Esophagus (tissue), 2 donors: ENCODE measurements around the gene TMED9. TPM values are rescaled to one million over a fixed set of nuclear protein-coding genes. Genes with fewer than 3 reads are reported as not detected.

Source experiments
- H3K27ac ChIP-seq, 2 donors: one replicate each; pipeline ENCODE4 v1.5.1; 2013; ENCODE audit warnings: low read depth in 2 of 2, mild to moderate bottlenecking in 2 of 2, inconsistent platforms in 1 of 2, low read length in 1 of 2, moderate library complexity in 1 of 2
- H3K27me3 ChIP-seq, 2 donors: one replicate each; pipeline ENCODE4 v1.6.1; 2013; ENCODE audit warnings: low read length in 2 of 2, control low read depth in 1 of 2, mild to moderate bottlenecking in 1 of 2; ENCODE audit not compliant: insufficient read depth in 2 of 2, control insufficient read depth in 1 of 2
- H3K36me3 ChIP-seq, 2 donors: one replicate each; pipeline ENCODE4 v1.6.1; 2013; ENCODE audit warnings: low read length in 1 of 2; ENCODE audit not compliant: control insufficient read depth in 2 of 2, insufficient read depth in 2 of 2
- H3K4me1 ChIP-seq, 2 donors: one replicate each; pipeline ENCODE4 v1.6.1; 2013; ENCODE audit warnings: low read length in 1 of 2; ENCODE audit not compliant: control insufficient read depth in 2 of 2, insufficient read depth in 2 of 2
- H3K4me3 ChIP-seq, 2 donors: one replicate each; pipeline ENCODE4 v1.5.1; 2013; ENCODE audit warnings: low read length in 2 of 2, mild to moderate bottlenecking in 2 of 2, low read depth in 1 of 2, moderate library complexity in 1 of 2
- H3K9me3 ChIP-seq, 2 donors: one replicate each; pipeline ENCODE4 v1.6.1; 2013; ENCODE audit warnings: mild to moderate bottlenecking in 2 of 2, low read depth in 1 of 2, low read length in 1 of 2, moderate library complexity in 1 of 2; ENCODE audit not compliant: control insufficient read depth in 2 of 2, insufficient read depth in 1 of 2
- WGBS, 2 donors: extraction: QIAGEN DNeasy Blood & Tissue Kit; methylation state at CpG; one replicate each; pipeline ENCODE4 v1.1.7; 2013; 5-methylcytosine and 5-hydroxymethylcytosine counted together
- polyA plus RNA-seq, 2 donors: library from polyadenylated mRNA; stranded (reverse); fragments of 200-250 nt; gene quantifications; one replicate each; pipeline ENCODE4 v1.2.3, GENCODE V29; 2013
- donor health status: healthy with polysubstance abuse.
- donor health status: Bipolar disorder and iron deficiency.

The TMED9 gene
- polyA plus RNA-seq, 2 donors, result 72.8 to 146 TPM

GRCh38 chr5:177595026-177595585 lies 3.1 kb downstream of the TMED9 start:
- peaks cover 19 to 33% of the 10 kb centered on the region in 2 donors for H3K36me3 ChIP-seq
- H3K9me3 ChIP-seq, result no peaks in the 10 kb centered on the region
- no peaks in the 10 kb centered on the region for H3K27me3 ChIP-seq
- 92 to 96% methylated on average over 8 of the region's 8 CpGs for WGBS, 2 donors
- peaks cover 0 to 3% of the 10 kb centered on the region in 2 donors for H3K4me1 ChIP-seq
- H3K27ac ChIP-seq, result no peak overlapping the region
- no peak overlapping the region for H3K4me3 ChIP-seq

GRCh38 chr5:177595991-177596774 lies 4.2 kb downstream of the TMED9 start:
- Histone ChIP-seq H3K4me1 (peaks cover 4 to 8% of the 10 kb centered on the region in 2 donors), H3K27ac (no peak overlapping the region), H3K27me3 (no peaks in the 10 kb centered on the region), H3K9me3 (no peaks in the 10 kb centered on the region), H3K4me3 (no peak overlapping the region), H3K36me3 (peaks cover 19 to 33% of the 10 kb centered on the region in 2 donors)
- 93 to 100% methylated on average over 2 of the region's 2 CpGs for WGBS, 2 donors

- Histone ChIP-seq H3K36me3 (peaks cover 19 to 33% of the 10 kb centered on the region in 2 donors), H3K9me3 (no peaks in the 10 kb centered on the region), H3K27ac (no peak overlapping the region), H3K4me3 (no peak overlapping the region), H3K27me3 (no peaks in the 10 kb centered on the region), H3K4me1 (peaks cover 4 to 12% of the 10 kb centered on the region in 2 donors)
- 93 to 98% methylated on average over 2 of the region's 2 CpGs for whole genome bisulfite sequencing, 2 donors
Measured at GRCh38 chr5:177596775-177597238, 4.8 kb downstream of the TMED9 start.

GRCh38 chr5:177598477-177598876 lies 6.5 kb downstream of the TMED9 start:
- H3K9me3 ChIP-seq, result no peaks in the 10 kb centered on the region
- H3K27ac ChIP-seq, result no peak overlapping the region
- WGBS, 2 donors, result 41 to 43% methylated on average over 5 of the region's 5 CpGs
- peaks cover 18 to 31% of the 10 kb centered on the region in 2 donors for H3K36me3 ChIP-seq
- no peaks in the 10 kb centered on the region for H3K27me3 ChIP-seq
- peaks cover 4 to 15% of the 10 kb centered on the region in 2 donors for H3K4me1 ChIP-seq
- H3K4me3 ChIP-seq, result no peak overlapping the region

GRCh38 chr5:177599731-177600507 lies 7.9 kb downstream of the TMED9 start, which contains the start of gene B4GALT7:
Gene B4GALT7 (plus strand): TSS chr5:177600132. CDS start chr5:177600211, 79 bp downstream.
- no peaks in the 10 kb centered on the region for H3K9me3 ChIP-seq
- no peaks in the 10 kb centered on the region for H3K27me3 ChIP-seq
- peaks cover 8 to 23% of the 10 kb centered on the region in 2 donors for H3K36me3 ChIP-seq
- 0 to 1% methylated on average over 57 to 86 of the region's 86 CpGs for WGBS, 2 donors
- H3K4me1 ChIP-seq, result peaks cover 4 to 14% of the 10 kb centered on the region in 2 donors
- H3K27ac ChIP-seq, result peak within 1 kb of the TSS; percentile 91 to 95
- H3K4me3 ChIP-seq, result peak within 1 kb of the TSS; percentile 87 to 90

GRCh38 chr5:177600508-177601018 lies 8.6 kb downstream of the TMED9 start:
- H3K4me1 ChIP-seq, result peaks cover 4 to 14% of the 10 kb centered on the region in 2 donors

GRCh38 chr5:177601126-177601525 lies 9.1 kb downstream of the TMED9 start:
- Histone ChIP-seq H3K27ac (no peak overlapping the region), H3K9me3 (no peaks in the 10 kb centered on the region), H3K27me3 (no peaks in the 10 kb centered on the region), H3K36me3 (peaks cover 3 to 16% of the 10 kb centered on the region in 2 donors), H3K4me1 (peaks cover 4 to 14% of the 10 kb centered on the region in 2 donors), H3K4me3 (peak overlapping the region in 1 of 2 donors; percentile 87)
- 87 to 88% methylated on average over 11 of the region's 11 CpGs for WGBS, 2 donors

More at GRCh38 chr5:177600508-177601018, 8.6 kb downstream of the TMED9 start:
- Histone ChIP-seq H3K36me3 (peaks cover 3 to 21% of the 10 kb centered on the region in 2 donors), H3K9me3 (no peaks in the 10 kb centered on the region), H3K27ac (peak overlapping the region; percentile 91 to 95), H3K27me3 (no peaks in the 10 kb centered on the region), H3K4me3 (peak overlapping the region; percentile 87 to 90)
- 4% methylated on average over 16 of the region's 16 CpGs for WGBS, 2 donors

GRCh38 chr5:177601577-177602457 lies 9.8 kb downstream of the TMED9 start:
- H3K9me3 ChIP-seq, result no peaks in the 10 kb centered on the region
- 78 to 79% methylated on average over 13 of the region's 13 CpGs for WGBS, 2 donors
- peaks cover 4 to 14% of the 10 kb centered on the region in 2 donors for H3K4me1 ChIP-seq
- no peaks in the 10 kb centered on the region for H3K27me3 ChIP-seq
- no peak overlapping the region for H3K27ac ChIP-seq
- peaks cover 0 to 14% of the 10 kb centered on the region in 2 donors for H3K36me3 ChIP-seq
- no peak overlapping the region for H3K4me3 ChIP-seq
